ENCODE data around the gene NLK.
"Not testable (repeated sequence)": the region's sequence is repeated elsewhere in the genome, so short reads cannot be mapped to it uniquely, and the experiment has no call there.

NLK gene

GRCh38 chr17:28139822-28140221, 97.3 kb downstream of the NLK start:
- peaks cover 14% of the 10 kb centered on the region for H3K36me3 ChIP-seq (ENCODE audit: insufficient read depth, low read length)
- no peaks in the 10 kb centered on the region for H3K27me3 ChIP-seq (ENCODE audit: control insufficient read depth, insufficient read depth, low read length)
- H3K4me2 ChIP-seq (ENCODE audit: low read length) = no peak overlapping the region

DNA sequence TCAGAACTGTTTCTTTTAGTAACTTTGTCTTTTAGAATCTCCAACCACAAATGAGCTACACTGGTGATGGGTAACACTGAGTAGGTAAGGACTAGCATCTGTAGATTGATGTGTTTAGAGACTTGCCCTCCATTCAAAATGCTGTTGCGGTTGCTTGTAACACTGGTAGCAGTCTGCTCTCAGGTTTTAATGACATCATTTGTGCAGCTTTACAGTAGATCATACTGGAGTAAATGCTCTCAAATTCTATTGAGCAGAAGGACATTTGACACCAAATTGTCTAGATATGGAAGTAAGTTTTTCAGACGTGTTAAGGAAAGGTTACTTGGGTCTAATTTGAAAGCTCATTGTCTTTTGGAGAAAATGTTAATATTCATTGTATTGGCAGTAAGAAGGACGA, 98.8 kb downstream of the NLK start:
- Histone ChIP-seq H3K4me3 (ENCODE audit: low read length) (no peak overlapping the region), H3K4me1 (ENCODE audit: control insufficient read depth, insufficient read depth, low read length) (peaks cover 13% of the 10 kb centered on the region), H3K4me2 (ENCODE audit: low read length) (no peak overlapping the region), H3K27me3 (ENCODE audit: control insufficient read depth, insufficient read depth, low read length) (no peaks in the 10 kb centered on the region), H3K9me3 (replicated peaks; ENCODE audit: low read length) (no peaks in the 10 kb centered on the region), H3K9ac (ENCODE audit: low read depth, low read length) (no peak overlapping the region), H3K36me3 (ENCODE audit: insufficient read depth, low read length) (peaks cover 10% of the 10 kb centered on the region)

More at GRCh38 chr17:28139822-28140221, 97.3 kb downstream of the NLK start:
- H3K9me3 ChIP-seq (replicated peaks; ENCODE audit: low read length) = no peaks in the 10 kb centered on the region
- no peak overlapping the region for H3K4me3 ChIP-seq (ENCODE audit: low read length)
- H3K9ac ChIP-seq (ENCODE audit: low read depth, low read length) = no peak overlapping the region
- peaks cover 3% of the 10 kb centered on the region for H3K4me1 ChIP-seq (ENCODE audit: control insufficient read depth, insufficient read depth, low read length)

DNA sequence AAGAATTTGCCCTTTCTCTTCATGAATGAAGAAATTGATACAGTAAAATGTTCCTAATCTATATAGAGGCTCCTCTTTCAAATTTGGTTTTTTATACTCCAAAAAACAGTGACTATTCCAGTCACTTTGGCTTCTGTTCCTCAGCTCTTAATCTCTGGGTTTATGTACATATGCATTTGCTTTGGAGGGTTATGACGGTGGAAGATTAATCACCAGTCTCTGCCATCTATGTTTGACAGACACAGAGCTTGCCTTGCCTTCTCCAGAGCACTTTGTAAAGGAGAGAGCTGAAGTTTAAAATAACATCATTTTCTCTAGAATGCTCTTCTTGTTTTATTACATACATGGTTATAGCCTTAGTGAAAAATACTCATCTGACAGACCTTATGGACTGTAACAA, 99.3 kb downstream of the NLK start:
- Histone ChIP-seq H3K4me1 (ENCODE audit: control insufficient read depth, insufficient read depth, low read length) (peaks cover 13% of the 10 kb centered on the region), H3K9me3 (replicated peaks; ENCODE audit: low read length) (no peaks in the 10 kb centered on the region), H3K36me3 (ENCODE audit: insufficient read depth, low read length) (peaks cover 10% of the 10 kb centered on the region), H3K9ac (ENCODE audit: low read depth, low read length) (no peak overlapping the region), H3K4me3 (ENCODE audit: low read length) (no peak overlapping the region), H3K4me2 (ENCODE audit: low read length) (no peak overlapping the region), H3K27me3 (ENCODE audit: control insufficient read depth, insufficient read depth, low read length) (no peaks in the 10 kb centered on the region)

GRCh38 chr17:28142305-28142704, 99.8 kb downstream of the NLK start:
- H3K9ac ChIP-seq (ENCODE audit: low read depth, low read length) = no peak overlapping the region
- no peaks in the 10 kb centered on the region for H3K9me3 ChIP-seq (replicated peaks; ENCODE audit: low read length)
- no peaks in the 10 kb centered on the region for H3K27me3 ChIP-seq (ENCODE audit: control insufficient read depth, insufficient read depth, low read length)
- H3K36me3 ChIP-seq (ENCODE audit: insufficient read depth, low read length) = peaks cover 10% of the 10 kb centered on the region
- peaks cover 18% of the 10 kb centered on the region for H3K4me1 ChIP-seq (ENCODE audit: control insufficient read depth, insufficient read depth, low read length)
- no peak overlapping the region for H3K4me2 ChIP-seq (ENCODE audit: low read length)
- H3K4me3 ChIP-seq (ENCODE audit: low read length) = no peak overlapping the region

GRCh38 chr17:28144019-28144418, 101.5 kb downstream of the NLK start:
- Histone ChIP-seq H3K4me3 (ENCODE audit: low read length) (no peak overlapping the region), H3K4me1 (ENCODE audit: control insufficient read depth, insufficient read depth, low read length) (peaks cover 23% of the 10 kb centered on the region), H3K9ac (ENCODE audit: low read depth, low read length) (no peak overlapping the region), H3K36me3 (ENCODE audit: insufficient read depth, low read length) (peaks cover 6% of the 10 kb centered on the region), H3K4me2 (ENCODE audit: low read length) (no peak overlapping the region), H3K27me3 (ENCODE audit: control insufficient read depth, insufficient read depth, low read length) (no peaks in the 10 kb centered on the region), H3K9me3 (replicated peaks; ENCODE audit: low read length) (no peaks in the 10 kb centered on the region)

GRCh38 chr17:28145348-28145747, 102.9 kb downstream of the NLK start:
- Histone ChIP-seq H3K4me2 (ENCODE audit: low read length) (no peak overlapping the region), H3K27me3 (ENCODE audit: control insufficient read depth, insufficient read depth, low read length) (no peaks in the 10 kb centered on the region), H3K9ac (ENCODE audit: low read depth, low read length) (no peak overlapping the region), H3K4me3 (ENCODE audit: low read length) (no peak overlapping the region), H3K4me1 (ENCODE audit: control insufficient read depth, insufficient read depth, low read length) (peaks cover 23% of the 10 kb centered on the region), H3K36me3 (ENCODE audit: insufficient read depth, low read length) (peaks cover 6% of the 10 kb centered on the region), H3K9me3 (replicated peaks; ENCODE audit: low read length) (no peaks in the 10 kb centered on the region)

GRCh38 chr17:28147017-28147416, 104.5 kb downstream of the NLK start:
- Histone ChIP-seq H3K9me3 (replicated peaks; ENCODE audit: low read length) (no peaks in the 10 kb centered on the region), H3K36me3 (ENCODE audit: insufficient read depth, low read length) (peaks cover 6% of the 10 kb centered on the region), H3K27me3 (ENCODE audit: control insufficient read depth, insufficient read depth, low read length) (no peaks in the 10 kb centered on the region), H3K4me1 (ENCODE audit: control insufficient read depth, insufficient read depth, low read length) (peaks cover 23% of the 10 kb centered on the region), H3K4me3 (ENCODE audit: low read length) (no peak overlapping the region), H3K9ac (ENCODE audit: low read depth, low read length) (no peak overlapping the region), H3K4me2 (ENCODE audit: low read length) (no peak overlapping the region)

DNA sequence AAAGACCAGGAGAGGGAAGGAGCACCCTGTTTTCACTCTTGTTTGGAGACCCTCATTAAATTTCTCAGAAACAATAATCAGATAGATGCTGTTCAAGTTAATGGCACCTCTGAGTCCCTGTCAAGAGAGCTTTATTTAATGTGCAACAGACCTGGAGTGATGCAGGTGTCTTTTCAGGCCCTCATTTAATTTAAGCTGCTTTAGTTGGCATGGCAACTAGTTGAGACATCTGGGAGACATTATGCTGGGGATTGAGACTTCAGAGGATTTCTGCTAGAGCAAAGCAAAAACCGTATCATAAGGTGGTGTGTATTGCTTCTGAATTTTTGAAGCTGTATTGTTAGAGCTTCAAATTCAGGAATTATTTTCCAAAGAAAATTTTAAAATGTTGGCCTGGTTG, 108.5 kb downstream of the NLK start:
- no peak overlapping the region for H3K9ac ChIP-seq (ENCODE audit: low read depth, low read length)
- H3K4me2 ChIP-seq (ENCODE audit: low read length) = no peak overlapping the region
- H3K4me3 ChIP-seq (ENCODE audit: low read length) = no peak overlapping the region
- no peaks in the 10 kb centered on the region for H3K27me3 ChIP-seq (ENCODE audit: control insufficient read depth, insufficient read depth, low read length)
- H3K36me3 ChIP-seq (ENCODE audit: insufficient read depth, low read length) = no peaks in the 10 kb centered on the region
- H3K4me1 ChIP-seq (ENCODE audit: control insufficient read depth, insufficient read depth, low read length) = peaks cover 10% of the 10 kb centered on the region
- no peaks in the 10 kb centered on the region for H3K9me3 ChIP-seq (replicated peaks; ENCODE audit: low read length)

- Histone ChIP-seq H3K4me3 (ENCODE audit: low read length) (no peak overlapping the region), H3K27me3 (ENCODE audit: control insufficient read depth, insufficient read depth, low read length) (no peaks in the 10 kb centered on the region), H3K36me3 (ENCODE audit: insufficient read depth, low read length) (no peaks in the 10 kb centered on the region), H3K4me1 (ENCODE audit: control insufficient read depth, insufficient read depth, low read length) (no peaks in the 10 kb centered on the region), H3K9me3 (replicated peaks; ENCODE audit: low read length) (no peaks in the 10 kb centered on the region), H3K4me2 (ENCODE audit: low read length) (no peak overlapping the region), H3K9ac (ENCODE audit: low read depth, low read length) (no peak overlapping the region)
Measured at GRCh38 chr17:28154214-28154613, 111.7 kb downstream of the NLK start.

- H3K4me2 ChIP-seq (ENCODE audit: low read length); H3K36me3 ChIP-seq (ENCODE audit: insufficient read depth, low read length); H3K27me3 ChIP-seq (ENCODE audit: control insufficient read depth, insufficient read depth, low read length); H3K4me3 ChIP-seq (ENCODE audit: low read length); H3K9ac ChIP-seq (ENCODE audit: low read depth, low read length); H3K4me1 ChIP-seq (ENCODE audit: control insufficient read depth, insufficient read depth, low read length); H3K9me3 ChIP-seq (replicated peaks; ENCODE audit: low read length): not testable (repeated sequence)
Measured at GRCh38 chr17:28155405-28155804, 112.9 kb downstream of the NLK start.

- Histone ChIP-seq H3K4me2 (ENCODE audit: low read length) (no peak overlapping the region), H3K9ac (ENCODE audit: low read depth, low read length) (no peak overlapping the region), H3K36me3 (ENCODE audit: insufficient read depth, low read length) (no peaks in the 10 kb centered on the region), H3K4me3 (ENCODE audit: low read length) (no peak overlapping the region), H3K27me3 (ENCODE audit: control insufficient read depth, insufficient read depth, low read length) (no peaks in the 10 kb centered on the region), H3K9me3 (replicated peaks; ENCODE audit: low read length) (no peaks in the 10 kb centered on the region), H3K4me1 (ENCODE audit: control insufficient read depth, insufficient read depth, low read length) (no peaks in the 10 kb centered on the region)
Measured at GRCh38 chr17:28159004-28159403, 116.5 kb downstream of the NLK start.

DNA sequence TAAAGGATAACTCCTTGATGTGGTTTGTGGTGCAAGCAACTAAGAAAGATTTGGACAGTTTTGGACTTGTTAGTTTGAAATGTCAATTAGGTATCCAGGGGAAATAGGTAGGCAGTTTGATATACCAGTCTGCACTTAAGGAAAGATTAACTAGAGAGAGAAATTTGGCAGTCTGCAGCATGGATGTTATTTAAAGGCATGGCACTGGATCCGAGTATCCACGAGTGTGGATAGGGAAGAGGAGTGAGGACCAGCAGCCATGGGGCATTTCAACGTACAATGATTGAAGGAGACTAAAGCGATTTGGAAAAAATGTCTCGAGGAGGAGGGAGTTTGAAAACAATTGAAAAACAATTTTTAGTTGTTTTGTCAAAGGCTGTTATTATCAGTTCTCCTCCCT, 117.4 kb downstream of the NLK start:
- H3K27me3 ChIP-seq (ENCODE audit: control insufficient read depth, insufficient read depth, low read length) = no peaks in the 10 kb centered on the region
- H3K4me3 ChIP-seq (ENCODE audit: low read length) = no peak overlapping the region
- H3K36me3 ChIP-seq (ENCODE audit: insufficient read depth, low read length) = no peaks in the 10 kb centered on the region
- no peak overlapping the region for H3K9ac ChIP-seq (ENCODE audit: low read depth, low read length)
- H3K4me2 ChIP-seq (ENCODE audit: low read length) = no peak overlapping the region
- H3K4me1 ChIP-seq (ENCODE audit: control insufficient read depth, insufficient read depth, low read length) = no peaks in the 10 kb centered on the region
- no peaks in the 10 kb centered on the region for H3K9me3 ChIP-seq (replicated peaks; ENCODE audit: low read length)

Data from skeletal muscle satellite cell (primary cell).